GM19238 (cell line): ENCODE data around the gene TBC1D8.
"Not testable (repeated sequence)": the region's sequence is repeated elsewhere in the genome, so short reads cannot be mapped to it uniquely, and the experiment has no call there.

ENCODE experiments used
- DNase-seq: peaks from one replicate; pipeline ENCODE4 v3.0.0; 2011; ENCODE audit warnings: low spot score; ENCODE audit not compliant: insufficient read length

TBC1D8 gene

GRCh38 chr2:101151146-101151858 lies at the start of gene TBC1D8:
Gene TBC1D8, minus strand, starts transcription at chr2:101151382. Its CDS starts 129 bp downstream, at chr2:101151253.
- peak; percentile 71 for DNase-seq

GRCh38 chr2:101200676-101201075 lies 49.5 kb upstream of the TBC1D8 start:
- DNase-seq = no peak

- no peak for DNase-seq
Observed at GRCh38 chr2:101199251-101199791, 48.1 kb upstream of the TBC1D8 start.

GRCh38 chr2:101197814-101198213 lies 46.6 kb upstream of the TBC1D8 start:
- DNase-seq = no peak

- DNase-seq = no peak
Observed at GRCh38 chr2:101197215-101197745, 46.1 kb upstream of the TBC1D8 start.

- no peak for DNase-seq
Observed at GRCh38 chr2:101195871-101196661, 44.9 kb upstream of the TBC1D8 start.

GRCh38 chr2:101193033-101193626 lies 41.9 kb upstream of the TBC1D8 start:
- DNase-seq = no peak

GRCh38 chr2:101190747-101191516 lies 39.8 kb upstream of the TBC1D8 start:
- DNase-seq = no peak

- DNase-seq = no peak
Observed at GRCh38 chr2:101188683-101189405, 37.7 kb upstream of the TBC1D8 start.

GRCh38 chr2:101187131-101187530 lies 35.9 kb upstream of the TBC1D8 start:
- no peak for DNase-seq

GRCh38 chr2:101185656-101186055 lies 34.5 kb upstream of the TBC1D8 start:
- DNase-seq = no peak

GRCh38 chr2:101185085-101185484 lies 33.9 kb upstream of the TBC1D8 start:
- DNase-seq = no peak

GRCh38 chr2:101179982-101180381 lies 28.8 kb upstream of the TBC1D8 start:
- DNase-seq = no peak

- DNase-seq = no peak
Observed at GRCh38 chr2:101176803-101177202, 25.6 kb upstream of the TBC1D8 start.

GRCh38 chr2:101175991-101176390 lies 24.8 kb upstream of the TBC1D8 start:
- no peak for DNase-seq

- no peak for DNase-seq
Observed at GRCh38 chr2:101173707-101174295, 22.6 kb upstream of the TBC1D8 start.

- DNase-seq = not testable (repeated sequence)
Observed at GRCh38 chr2:101169822-101170221, 18.6 kb upstream of the TBC1D8 start.

- DNase-seq = no peak
Observed at GRCh38 chr2:101168706-101169105, 17.5 kb upstream of the TBC1D8 start.

- not testable (repeated sequence) for DNase-seq
Observed at GRCh38 chr2:101167532-101167931, 16.4 kb upstream of the TBC1D8 start.

GRCh38 chr2:101164021-101164420 lies 12.8 kb upstream of the TBC1D8 start:
- DNase-seq = no peak
